Measurements from ENCODE around the gene GLIS1. TPM values are rescaled to one million over a fixed set of nuclear protein-coding genes. Genes with fewer than 3 reads are reported as not detected.

The GLIS1 gene
- total and polyA plus RNA-seq, 2 experiments from 2014 or later, result 0.77 to 0.95 TPM

- no peak for TF ChIP-seq CTCF (IDR thresholded peaks at IDR 0.05; ENCODE audit: low read depth, low read length)
- peaks cover 4% of the 10 kb centered on the region for H3K27me3 ChIP-seq
- H3K9me3 ChIP-seq (ENCODE audit: low read depth), result no peaks in the 10 kb centered on the region
- H3K36me3 ChIP-seq, result no peaks in the 10 kb centered on the region
- H3K4me3 ChIP-seq, result no peak overlapping the region
- no peak overlapping the region for H3K27ac ChIP-seq
- H3K4me1 ChIP-seq (ENCODE audit: low read depth), result no peaks in the 10 kb centered on the region
- no peak for DNase-seq (ENCODE audit: low read depth in 1 of 2, low spot score in 1 of 2)
Measured at GRCh38 chr1:53476579-53476978, 262.4 kb downstream of the GLIS1 start.

GRCh38 chr1:53475664-53476063 is 263.3 kb downstream of the GLIS1 start:
- no peak for DNase-seq (ENCODE audit: low read depth in 1 of 2, low spot score in 1 of 2)
- Histone ChIP-seq H3K27ac (no peak overlapping the region), H3K4me3 (no peak overlapping the region), H3K9me3 (ENCODE audit: low read depth) (no peaks in the 10 kb centered on the region), H3K36me3 (no peaks in the 10 kb centered on the region), H3K27me3 (peaks cover 4% of the 10 kb centered on the region), H3K4me1 (ENCODE audit: low read depth) (no peaks in the 10 kb centered on the region)
- no peak for TF ChIP-seq CTCF (IDR thresholded peaks at IDR 0.05; ENCODE audit: low read depth, low read length)

- Histone ChIP-seq H3K36me3 (no peaks in the 10 kb centered on the region), H3K27ac (no peak overlapping the region), H3K9me3 (ENCODE audit: low read depth) (no peaks in the 10 kb centered on the region), H3K4me1 (ENCODE audit: low read depth) (no peaks in the 10 kb centered on the region), H3K27me3 (no peaks in the 10 kb centered on the region), H3K4me3 (no peak overlapping the region)
- no peak for DNase-seq (ENCODE audit: low read depth in 1 of 2, low spot score in 1 of 2)
- TF ChIP-seq CTCF (IDR thresholded peaks at IDR 0.05; ENCODE audit: low read depth, low read length), result peak; percentile 37
Measured at GRCh38 chr1:53473463-53473862, 265.5 kb downstream of the GLIS1 start.

- no peak overlapping the region for H3K27ac ChIP-seq
- no peak for TF ChIP-seq CTCF (IDR thresholded peaks at IDR 0.05; ENCODE audit: low read depth, low read length)
- no peaks in the 10 kb centered on the region for H3K9me3 ChIP-seq (ENCODE audit: low read depth)
- peaks cover 12% of the 10 kb centered on the region for H3K4me1 ChIP-seq (ENCODE audit: low read depth)
- no peaks in the 10 kb centered on the region for H3K36me3 ChIP-seq
- H3K27me3 ChIP-seq, result no peaks in the 10 kb centered on the region
- H3K4me3 ChIP-seq, result no peak overlapping the region
- DNase-seq (ENCODE audit: low read depth in 1 of 2, low spot score in 1 of 2), result no peak
Measured at GRCh38 chr1:53471000-53471399, 268.0 kb downstream of the GLIS1 start.

- Histone ChIP-seq H3K4me1 (ENCODE audit: low read depth) (peaks cover 12% of the 10 kb centered on the region), H3K27ac (no peak overlapping the region), H3K9me3 (ENCODE audit: low read depth) (no peaks in the 10 kb centered on the region), H3K27me3 (no peaks in the 10 kb centered on the region), H3K4me3 (no peak overlapping the region), H3K36me3 (no peaks in the 10 kb centered on the region)
- no peak for TF ChIP-seq CTCF (IDR thresholded peaks at IDR 0.05; ENCODE audit: low read depth, low read length)
- DNase-seq (ENCODE audit: low read depth in 1 of 2, low spot score in 1 of 2), result no peak
Measured at GRCh38 chr1:53470584-53470983, 268.4 kb downstream of the GLIS1 start.

- peak; percentile 82 to 92 for DNase-seq (ENCODE audit: low read depth in 1 of 2, low spot score in 1 of 2)
- peaks cover 12% of the 10 kb centered on the region for H3K4me1 ChIP-seq (ENCODE audit: low read depth)
- H3K4me3 ChIP-seq, result no peak overlapping the region
- TF ChIP-seq CTCF (IDR thresholded peaks at IDR 0.05; ENCODE audit: low read depth, low read length), result peak; percentile 89
- H3K36me3 ChIP-seq, result no peaks in the 10 kb centered on the region
- no peaks in the 10 kb centered on the region for H3K27me3 ChIP-seq
- H3K27ac ChIP-seq, result no peak overlapping the region
- H3K9me3 ChIP-seq (ENCODE audit: low read depth), result no peaks in the 10 kb centered on the region
Measured at GRCh38 chr1:53470155-53470554, 268.8 kb downstream of the GLIS1 start.

Measured in cardiac muscle cell (in vitro differentiated cells and primary cell).